HepG2 (cell line): ENCODE data around the gene ANKHD1. TPM values are rescaled to one million over a fixed set of nuclear protein-coding genes. Genes with fewer than 3 reads are reported as not detected.

Source experiments
- CEBPZ ChIP-seq: IDR thresholded peaks from 2 replicates; pipeline ENCODE4 v1.6.1; 2012; ENCODE audit warnings: low read length, improper control_type of control experiment
- CENPX ChIP-seq: sonication (generic); formaldehyde crosslinking; IDR thresholded peaks from 2 replicates; pipeline ENCODE4 v1.9.0; 2021; ENCODE audit warnings: mild to moderate bottlenecking, missing genetic modification reagents, moderate library complexity
- DPF2 ChIP-seq: sonication (generic); formaldehyde crosslinking; IDR thresholded peaks from 2 replicates; pipeline ENCODE4 v1.4.0; 2020; ENCODE audit warnings: mild to moderate bottlenecking, low read depth, missing genetic modification reagents, borderline replicate concordance
- NFE2L1 ChIP-seq: sonication (generic); formaldehyde crosslinking; IDR thresholded peaks from 2 replicates; pipeline ENCODE4 v1.4.0; 2020; ENCODE audit warnings: missing genetic modification reagents, mild to moderate bottlenecking, borderline replicate concordance
- PAWR ChIP-seq: sonication (generic); formaldehyde crosslinking; IDR thresholded peaks from 2 replicates; pipeline ENCODE4 v1.4.0; 2020; ENCODE audit warnings: missing genetic modification reagents, mild to moderate bottlenecking, borderline replicate concordance
- RBFOX2 ChIP-seq: fragments of 200-400 bp; formaldehyde crosslinking; IDR thresholded peaks from 2 replicates; pipeline ENCODE4 v1.6.1; 2017; ENCODE audit warnings: low read depth, mild to moderate bottlenecking, low read length
- SRY ChIP-seq: sonication (generic); formaldehyde crosslinking; IDR thresholded peaks from 2 replicates; pipeline ENCODE4 v1.8.0; 2022; ENCODE audit warnings: mild to moderate bottlenecking, missing genetic modification reagents
- TP53 ChIP-seq: sonication (generic); formaldehyde crosslinking; conservative IDR thresholded peaks from 2 replicates; pipeline ENCODE4 v1.4.0; 2020; ENCODE audit warnings: missing genetic modification reagents
- ZKSCAN8 ChIP-seq: IDR thresholded peaks from 2 replicates; pipeline ENCODE4 v1.6.1; 2016; ENCODE audit warnings: borderline replicate concordance, missing genetic modification reagents, missing compliant biosample characterization
- ZNF101 ChIP-seq: sonication (generic); formaldehyde crosslinking; IDR thresholded peaks from 2 replicates; pipeline ENCODE4 v1.4.0; 2020; ENCODE audit warnings: mild to moderate bottlenecking, low read depth, missing genetic modification reagents, borderline replicate concordance
- ZNF33A ChIP-seq: sonication (generic); formaldehyde crosslinking; IDR thresholded peaks from 2 replicates; pipeline ENCODE4 v1.5.1; 2020; ENCODE audit warnings: missing genetic modification reagents, mild to moderate bottlenecking, moderate library complexity, borderline replicate concordance
- ZNF468 ChIP-seq: sonication (generic); formaldehyde crosslinking; IDR thresholded peaks from 2 replicates; pipeline ENCODE4 v1.8.0; 2022; ENCODE audit warnings: mild to moderate bottlenecking, moderate library complexity, missing genetic modification reagents
- ZNF484 ChIP-seq: sonication (generic); formaldehyde crosslinking; IDR thresholded peaks from 2 replicates; pipeline ENCODE4 v1.5.1; 2020; ENCODE audit warnings: mild to moderate bottlenecking, low read depth, missing genetic modification reagents, borderline replicate concordance
- ZNF607 ChIP-seq: sonication (generic); formaldehyde crosslinking; IDR thresholded peaks from 2 replicates; pipeline ENCODE4 v1.5.1; 2020; ENCODE audit warnings: missing genetic modification reagents, mild to moderate bottlenecking, borderline replicate concordance
- ZNF644 ChIP-seq: IDR thresholded peaks from 2 replicates; pipeline ENCODE4 v1.6.1; 2016; ENCODE audit warnings: low read depth
- ZNF777 ChIP-seq: sonication (generic); formaldehyde crosslinking; IDR thresholded peaks from 2 replicates; pipeline ENCODE4 v1.4.0; 2020; ENCODE audit warnings: missing genetic modification reagents
- ZNF792 ChIP-seq: IDR thresholded peaks from 2 replicates; pipeline ENCODE4 v1.6.1; 2016
- polyA plus RNA-seq, 8 experiments: library from polyadenylated mRNA; depleted of rRNA in 3 of 8; stranded (reverse) in 7 of 8; unstranded in 1 of 8; fragments of >200 nt; fragmentation: Illumina TruSeq in 4 of 8; extraction: Trizol in 4 of 8; gene quantifications; 2 replicates each; pipeline versions ENCODE4 v1.2.1 to v1.2.3, GENCODE V29; 2011 to 2016; ENCODE audit warnings: low read depth in 4 of 8, missing spikeins in 1 of 8, mixed read lengths in 1 of 8; ENCODE audit not compliant: insufficient read depth in 1 of 8
- total RNA-seq, 5 experiments: library from RNA; depleted of rRNA; stranded (reverse); fragments of >200 nt; fragmentation: Illumina TruSeq; extraction: Trizol; gene quantifications; 2 replicates each; pipeline ENCODE4 v1.2.3, GENCODE V29; 2016; ENCODE audit warnings: low read depth in 1 of 5
- TF ChIP-seq, protein P1 (sequence below): sonication (generic); formaldehyde crosslinking; IDR thresholded peaks from 2 replicates; pipeline ENCODE4 v1.8.0; 2022; ENCODE audit warnings: missing genetic modification reagents, mild to moderate bottlenecking, borderline replicate concordance
- TF ChIP-seq, protein P2 (sequence below): sonication (generic); formaldehyde crosslinking; conservative IDR thresholded peaks from 2 replicates; pipeline ENCODE4 v1.4.0; 2020; ENCODE audit warnings: mild to moderate bottlenecking, missing genetic modification reagents, moderate library complexity
- TF ChIP-seq, protein P3 (sequence below): sonication (generic); formaldehyde crosslinking; IDR thresholded peaks from 2 replicates; pipeline ENCODE4 v1.8.1; 2023; ENCODE audit warnings: mild to moderate bottlenecking, missing genetic modification reagents, borderline replicate concordance
- TF ChIP-seq, protein P4 (sequence below): sonication (generic); formaldehyde crosslinking; IDR thresholded peaks from 2 replicates; pipeline ENCODE4 v1.4.0; 2020; ENCODE audit warnings: mild to moderate bottlenecking, missing genetic modification reagents

Gene ANKHD1
- total and polyA plus RNA-seq, 2 of the 13 experiments (the other 11 are each of a cell fraction or from before 2014, with no cell fraction given) = 69.9 to 82.0 TPM

DNA sequence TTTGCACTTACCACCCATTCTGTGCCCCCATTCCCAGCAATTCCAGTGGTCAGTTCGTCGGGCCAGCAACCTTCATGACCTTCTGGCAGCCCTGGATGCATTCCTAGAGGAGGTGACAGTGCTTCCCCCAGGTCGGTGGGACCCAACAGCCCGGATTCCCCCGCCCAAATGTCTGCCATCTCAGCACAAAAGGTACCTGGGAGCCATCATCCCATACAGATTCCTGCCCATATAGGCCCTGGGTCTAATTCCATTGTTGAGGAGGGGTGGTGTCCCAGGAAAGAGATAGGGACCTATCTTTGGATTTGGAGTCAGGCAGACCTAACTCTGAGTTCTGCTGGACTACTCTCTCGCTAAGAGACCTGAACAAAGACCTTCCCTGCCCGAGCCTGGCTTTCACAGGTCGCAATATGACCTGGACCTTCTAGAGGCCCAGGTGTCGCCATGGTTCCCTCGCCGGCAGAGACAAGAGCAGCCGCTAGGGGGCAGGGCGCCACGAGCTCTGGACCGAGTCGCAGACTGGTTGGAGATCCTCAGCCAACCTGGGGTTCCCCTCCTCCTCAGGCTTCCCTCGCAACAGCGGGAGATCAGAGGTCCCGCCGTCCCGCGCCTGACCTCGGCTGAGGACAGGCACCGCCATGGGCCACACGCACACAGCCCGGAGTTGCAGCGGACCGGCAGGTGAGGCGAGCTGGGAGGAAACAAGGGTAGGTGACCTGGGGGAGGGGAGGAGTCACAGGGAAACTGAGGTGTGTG is 38.6 kb upstream of the ANKHD1 start (continued):
- TF ChIP-seq CENPX (CRISPR knock-in tag) = no peak
- no peak for TF ChIP-seq PAWR (CRISPR knock-in tag)
- TF ChIP-seq, protein P1, sequence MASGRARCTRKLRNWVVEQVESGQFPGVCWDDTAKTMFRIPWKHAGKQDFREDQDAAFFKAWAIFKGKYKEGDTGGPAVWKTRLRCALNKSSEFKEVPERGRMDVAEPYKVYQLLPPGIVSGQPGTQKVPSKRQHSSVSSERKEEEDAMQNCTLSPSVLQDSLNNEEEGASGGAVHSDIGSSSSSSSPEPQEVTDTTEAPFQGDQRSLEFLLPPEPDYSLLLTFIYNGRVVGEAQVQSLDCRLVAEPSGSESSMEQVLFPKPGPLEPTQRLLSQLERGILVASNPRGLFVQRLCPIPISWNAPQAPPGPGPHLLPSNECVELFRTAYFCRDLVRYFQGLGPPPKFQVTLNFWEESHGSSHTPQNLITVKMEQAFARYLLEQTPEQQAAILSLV (CRISPR knock-in tag) = peak; percentile 73; the same call in 1 of the 2 replicates
- TF ChIP-seq ZNF468 (CRISPR knock-in tag) = no peak
- no peak; the same call in 1 of the 2 replicates for TF ChIP-seq DPF2
- TF ChIP-seq ZNF484 = no peak
- 0 out of 2 replicates have a peak, but pooled peaks have one; percentile 43 for TF ChIP-seq SRY (CRISPR knock-in tag)
- TF ChIP-seq ZNF607 (CRISPR knock-in tag) = no peak
- no peak for TF ChIP-seq ZNF33A
- no peak for TF ChIP-seq CEBPZ
- TF ChIP-seq ZNF792 = no peak
- no peak for TF ChIP-seq RBFOX2
- TF ChIP-seq NFE2L1 (CRISPR knock-in tag) = no peak
- no peak for TF ChIP-seq ZNF101 (CRISPR knock-in tag)
- no peak for TF ChIP-seq TP53
- no peak for TF ChIP-seq ZNF777
- TF ChIP-seq, protein P2, sequence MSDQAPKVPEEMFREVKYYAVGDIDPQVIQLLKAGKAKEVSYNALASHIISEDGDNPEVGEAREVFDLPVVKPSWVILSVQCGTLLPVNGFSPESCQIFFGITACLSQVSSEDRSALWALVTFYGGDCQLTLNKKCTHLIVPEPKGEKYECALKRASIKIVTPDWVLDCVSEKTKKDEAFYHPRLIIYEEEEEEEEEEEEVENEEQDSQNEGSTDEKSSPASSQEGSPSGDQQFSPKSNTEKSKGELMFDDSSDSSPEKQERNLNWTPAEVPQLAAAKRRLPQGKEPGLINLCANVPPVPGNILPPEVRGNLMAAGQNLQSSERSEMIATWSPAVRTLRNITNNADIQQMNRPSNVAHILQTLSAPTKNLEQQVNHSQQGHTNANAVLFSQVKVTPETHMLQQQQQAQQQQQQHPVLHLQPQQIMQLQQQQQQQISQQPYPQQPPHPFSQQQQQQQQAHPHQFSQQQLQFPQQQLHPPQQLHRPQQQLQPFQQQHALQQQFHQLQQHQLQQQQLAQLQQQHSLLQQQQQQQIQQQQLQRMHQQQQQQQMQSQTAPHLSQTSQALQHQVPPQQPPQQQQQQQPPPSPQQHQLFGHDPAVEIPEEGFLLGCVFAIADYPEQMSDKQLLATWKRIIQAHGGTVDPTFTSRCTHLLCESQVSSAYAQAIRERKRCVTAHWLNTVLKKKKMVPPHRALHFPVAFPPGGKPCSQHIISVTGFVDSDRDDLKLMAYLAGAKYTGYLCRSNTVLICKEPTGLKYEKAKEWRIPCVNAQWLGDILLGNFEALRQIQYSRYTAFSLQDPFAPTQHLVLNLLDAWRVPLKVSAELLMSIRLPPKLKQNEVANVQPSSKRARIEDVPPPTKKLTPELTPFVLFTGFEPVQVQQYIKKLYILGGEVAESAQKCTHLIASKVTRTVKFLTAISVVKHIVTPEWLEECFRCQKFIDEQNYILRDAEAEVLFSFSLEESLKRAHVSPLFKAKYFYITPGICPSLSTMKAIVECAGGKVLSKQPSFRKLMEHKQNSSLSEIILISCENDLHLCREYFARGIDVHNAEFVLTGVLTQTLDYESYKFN (CRISPR knock-in tag) = peak; percentile 46; the same call in 1 of the 2 replicates
- TF ChIP-seq, protein P3, sequence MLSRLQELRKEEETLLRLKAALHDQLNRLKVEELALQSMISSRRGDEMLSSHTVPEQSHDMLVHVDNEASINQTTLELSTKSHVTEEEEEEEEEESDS = no peak
- TF ChIP-seq ZNF644 (CRISPR knock-in tag) = 0 out of 2 replicates have a peak, but pooled peaks have one; percentile 17
- TF ChIP-seq, protein P4, sequence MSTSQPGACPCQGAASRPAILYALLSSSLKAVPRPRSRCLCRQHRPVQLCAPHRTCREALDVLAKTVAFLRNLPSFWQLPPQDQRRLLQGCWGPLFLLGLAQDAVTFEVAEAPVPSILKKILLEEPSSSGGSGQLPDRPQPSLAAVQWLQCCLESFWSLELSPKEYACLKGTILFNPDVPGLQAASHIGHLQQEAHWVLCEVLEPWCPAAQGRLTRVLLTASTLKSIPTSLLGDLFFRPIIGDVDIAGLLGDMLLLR (CRISPR knock-in tag) = no peak
- no peak for TF ChIP-seq ZKSCAN8 (CRISPR knock-in tag)
